GM12864 (cell line): ENCODE results near the gene DDX23.

ENCODE experiments used
- DNase-seq: peaks from one replicate; pipeline ENCODE4 v3.0.0-alpha.2; 2011; ENCODE audit warnings: low read depth
- H3K4me3 ChIP-seq: 2 replicates; pipeline ENCODE4 v1.5.1; 2011; ENCODE audit warnings: mild to moderate bottlenecking, low read depth, low read length, control low read depth
- TF ChIP-seq, protein P1 (sequence below): IDR thresholded peaks from 2 replicates; pipeline ENCODE4 v1.5.1; 2011; ENCODE audit warnings: low read depth, mild to moderate bottlenecking, moderate library complexity, low read length, control low read depth, inconsistent platforms; ENCODE audit errors: missing control alignments

Gene DDX23

GRCh38 chr12:48824905-48825304 lies 27.1 kb downstream of the DDX23 start:
- no peak overlapping the region for H3K4me3 ChIP-seq
- no peak for DNase-seq
- TF ChIP-seq, protein P1, sequence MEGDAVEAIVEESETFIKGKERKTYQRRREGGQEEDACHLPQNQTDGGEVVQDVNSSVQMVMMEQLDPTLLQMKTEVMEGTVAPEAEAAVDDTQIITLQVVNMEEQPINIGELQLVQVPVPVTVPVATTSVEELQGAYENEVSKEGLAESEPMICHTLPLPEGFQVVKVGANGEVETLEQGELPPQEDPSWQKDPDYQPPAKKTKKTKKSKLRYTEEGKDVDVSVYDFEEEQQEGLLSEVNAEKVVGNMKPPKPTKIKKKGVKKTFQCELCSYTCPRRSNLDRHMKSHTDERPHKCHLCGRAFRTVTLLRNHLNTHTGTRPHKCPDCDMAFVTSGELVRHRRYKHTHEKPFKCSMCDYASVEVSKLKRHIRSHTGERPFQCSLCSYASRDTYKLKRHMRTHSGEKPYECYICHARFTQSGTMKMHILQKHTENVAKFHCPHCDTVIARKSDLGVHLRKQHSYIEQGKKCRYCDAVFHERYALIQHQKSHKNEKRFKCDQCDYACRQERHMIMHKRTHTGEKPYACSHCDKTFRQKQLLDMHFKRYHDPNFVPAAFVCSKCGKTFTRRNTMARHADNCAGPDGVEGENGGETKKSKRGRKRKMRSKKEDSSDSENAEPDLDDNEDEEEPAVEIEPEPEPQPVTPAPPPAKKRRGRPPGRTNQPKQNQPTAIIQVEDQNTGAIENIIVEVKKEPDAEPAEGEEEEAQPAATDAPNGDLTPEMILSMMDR = no peak

DNA sequence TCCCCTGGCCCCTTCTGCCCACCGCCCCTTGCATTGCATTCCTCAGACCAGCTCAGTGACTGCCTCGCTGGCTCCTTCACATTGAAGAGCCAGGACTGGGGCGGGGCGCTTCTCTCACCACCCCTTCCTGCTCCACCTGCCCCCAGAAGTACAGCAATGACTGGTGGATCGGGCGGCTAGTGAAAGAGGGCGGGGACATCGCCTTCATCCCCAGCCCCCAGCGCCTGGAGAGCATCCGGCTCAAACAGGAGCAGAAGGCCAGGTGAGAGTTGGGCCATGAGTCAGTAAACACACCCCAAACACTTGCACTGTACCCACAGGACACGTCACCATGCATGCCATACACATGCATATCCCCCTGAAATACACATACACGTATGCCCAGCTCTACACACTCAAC lies 27.9 kb downstream of the DDX23 start:
- no peak overlapping the region for H3K4me3 ChIP-seq
- TF ChIP-seq, protein P1 = no peak
- no peak for DNase-seq

DNA sequence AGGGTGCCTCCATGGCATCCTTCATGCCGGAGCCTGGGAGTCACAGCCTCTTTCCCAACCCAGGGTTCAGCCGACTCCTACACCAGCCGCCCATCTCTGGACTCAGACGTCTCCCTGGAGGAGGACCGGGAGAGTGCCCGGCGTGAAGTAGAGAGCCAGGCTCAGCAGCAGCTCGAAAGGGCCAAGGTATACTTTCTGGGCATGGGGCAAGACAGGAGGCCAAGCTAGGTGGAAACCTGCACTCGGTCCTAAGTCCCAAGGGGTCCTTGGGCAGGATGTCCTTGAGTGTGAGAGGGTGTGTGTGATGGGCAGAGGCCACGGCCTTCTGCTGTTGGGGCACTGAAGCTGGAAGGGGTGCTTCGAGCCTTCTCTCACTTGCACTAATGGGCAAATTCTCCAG lies 28.7 kb downstream of the DDX23 start:
- H3K4me3 ChIP-seq = no peak overlapping the region
- DNase-seq = no peak
- TF ChIP-seq, protein P1 = no peak

GRCh38 chr12:48822711-48823110 lies 29.3 kb downstream of the DDX23 start:
- no peak overlapping the region for H3K4me3 ChIP-seq
- no peak for DNase-seq
- TF ChIP-seq, protein P1 = no peak

DNA sequence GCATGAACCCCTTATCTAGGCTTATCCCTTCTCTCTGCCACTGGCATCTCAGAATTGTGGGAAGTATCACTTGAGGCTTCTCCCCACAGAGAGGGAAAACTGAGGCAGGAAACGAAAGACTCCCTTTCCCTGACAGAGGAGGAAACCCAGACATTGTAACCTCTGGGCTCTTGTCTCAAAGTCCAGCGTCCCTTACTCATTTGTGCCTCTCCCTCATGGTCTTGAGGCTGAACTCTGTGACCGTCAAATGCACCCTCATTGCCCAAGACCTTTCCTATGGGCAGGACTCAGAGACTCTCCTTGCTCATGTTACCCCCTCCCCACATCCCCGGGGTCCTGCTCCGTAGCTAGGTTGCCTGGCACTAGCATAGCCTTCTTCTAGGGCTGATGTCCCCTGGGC lies 29.8 kb downstream of the DDX23 start:
- no peak for DNase-seq
- H3K4me3 ChIP-seq = no peak overlapping the region
- TF ChIP-seq, protein P1 = no peak

DNA sequence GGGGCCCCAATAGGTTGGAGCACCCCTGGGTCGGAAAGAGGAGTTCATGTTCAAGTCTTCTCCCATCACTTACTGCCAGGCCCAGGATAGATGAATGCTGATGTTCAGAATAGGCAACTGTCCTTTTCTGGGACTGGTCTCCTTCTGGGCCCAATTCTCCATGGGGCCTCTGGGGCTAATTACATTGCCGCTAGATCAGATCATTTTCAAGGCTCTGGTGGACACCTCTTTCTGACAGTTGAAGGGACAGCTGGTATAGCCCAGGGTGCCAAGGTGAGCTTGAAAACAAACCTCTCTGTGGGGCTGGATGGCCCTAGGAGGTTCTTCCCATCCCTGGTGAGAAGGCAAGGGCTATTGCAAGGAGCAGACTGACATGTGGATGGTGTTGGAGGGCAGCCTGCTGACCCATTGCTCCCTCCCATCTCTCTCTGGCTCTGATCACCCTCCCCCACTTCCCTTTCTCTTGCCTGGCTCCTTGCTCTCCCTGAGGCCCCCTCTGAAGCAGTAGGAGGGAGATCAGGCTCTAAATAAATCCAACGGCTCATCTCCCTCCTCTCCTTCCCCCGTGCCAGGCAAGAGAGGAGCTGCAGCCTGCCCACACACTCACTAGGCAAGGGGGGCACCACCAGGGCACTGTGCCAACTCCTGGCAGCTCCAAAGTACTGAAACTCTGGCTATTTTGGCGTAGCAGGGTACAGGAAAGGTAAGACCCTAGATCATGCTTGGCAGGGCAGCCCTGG lies 31.8 kb downstream of the DDX23 start:
- H3K4me3 ChIP-seq = no peak overlapping the region
- DNase-seq = no peak
- TF ChIP-seq, protein P1 = no peak

GRCh38 chr12:48818831-48819590 lies 33.0 kb downstream of the DDX23 start:
- H3K4me3 ChIP-seq = peak overlapping the region; percentile 60
- no peak for DNase-seq
- TF ChIP-seq, protein P1 = no peak
